GM23338 (cell line): ENCODE data around the gene RBM19. TPM values are rescaled to one million over a fixed set of nuclear protein-coding genes. Genes with fewer than 3 reads are reported as not detected.

ENCODE experiments used
- ATAC-seq: fragments of 200-7000 bp; cut with Tn5 transposase; 3 replicates; pipeline ENCODE4 v1.9.1; 2020
- DNase-seq: peaks from one replicate; pipeline ENCODE4 v3.0.0-alpha.2; 2015; ENCODE audit warnings: low spot score
- H2AFZ ChIP-seq: fragments of 200-600 bp; sonication (generic); 2 replicates; pipeline ENCODE4 v1.8.0; 2016; ENCODE audit warnings: antibody characterized with exemption, mild to moderate bottlenecking, moderate library complexity
- H3F3A ChIP-seq: fragments of 200-600 bp; sonication (generic); replicated peaks from 2 replicates; pipeline ENCODE4 v1.8.0; 2017; ENCODE audit warnings: antibody characterized with exemption, mixed run types, low read depth
- H3K27ac ChIP-seq: fragments of 200-600 bp; sonication (generic); 2 replicates; pipeline ENCODE4 v1.6.1; 2016; ENCODE audit warnings: low read depth
- H3K27me3 ChIP-seq: fragments of 200-600 bp; sonication (generic); 2 replicates; pipeline ENCODE4 v1.8.0; 2016; ENCODE audit warnings: mild to moderate bottlenecking, mixed run types, moderate library complexity; ENCODE audit not compliant: insufficient read depth
- H3K36me3 ChIP-seq: fragments of 200-600 bp; sonication (generic); 2 replicates; pipeline ENCODE4 v1.8.0; 2016; ENCODE audit warnings: mild to moderate bottlenecking; ENCODE audit not compliant: insufficient read depth
- H3K4me1 ChIP-seq: fragments of 200-600 bp; sonication (generic); 2 replicates; pipeline ENCODE4 v1.8.0; 2016; ENCODE audit warnings: mild to moderate bottlenecking, moderate library complexity; ENCODE audit not compliant: insufficient read depth
- H3K4me2 ChIP-seq: fragments of 200-600 bp; sonication (generic); 2 replicates; pipeline ENCODE4 v1.7.1; 2017; ENCODE audit warnings: mixed run types
- H3K4me3 ChIP-seq: fragments of 200-600 bp; sonication (generic); 2 replicates; pipeline ENCODE4 v1.6.1; 2016; ENCODE audit warnings: mixed run types
- H3K79me2 ChIP-seq: fragments of 200-600 bp; sonication (generic); replicated peaks from 2 replicates; pipeline ENCODE4 v1.8.0; 2017; ENCODE audit warnings: mild to moderate bottlenecking; ENCODE audit not compliant: insufficient read depth
- H3K9me2 ChIP-seq: fragments of 200-600 bp; sonication (generic); 2 replicates; pipeline ENCODE4 v1.8.0; 2017; ENCODE audit not compliant: insufficient read depth
- H4K20me1 ChIP-seq: fragments of 200-600 bp; sonication (generic); replicated peaks from 2 replicates; pipeline ENCODE4 v1.8.0; 2017; ENCODE audit warnings: mild to moderate bottlenecking; ENCODE audit not compliant: insufficient read depth
- H3K27ac Mint-ChIP-seq: 2 replicates; pipeline ENCODE4 v1.8.0; 2020; ENCODE audit warnings: inconsistent platforms, mild to moderate bottlenecking, moderate library complexity, mixed read lengths
- H3K27me3 Mint-ChIP-seq: 3 replicates; pipeline ENCODE4 v1.8.0; 2022; ENCODE audit warnings: low read depth, mild to moderate bottlenecking, moderate library complexity, mixed read lengths, inconsistent platforms; ENCODE audit not compliant: insufficient read depth, poor library complexity
- H3K36me3 Mint-ChIP-seq: 3 replicates; pipeline ENCODE4 v1.8.0; 2021; ENCODE audit warnings: low read depth, mild to moderate bottlenecking, inconsistent platforms, moderate library complexity, mixed read lengths
- H3K4me1 Mint-ChIP-seq: 3 replicates; pipeline ENCODE4 v1.8.0; 2020; ENCODE audit warnings: mild to moderate bottlenecking, inconsistent platforms, mixed read lengths
- H3K4me3 Mint-ChIP-seq: 3 replicates; pipeline ENCODE4 v1.8.0; 2021; ENCODE audit warnings: moderate library complexity, mild to moderate bottlenecking, inconsistent platforms, mixed read lengths
- H3K9me3 Mint-ChIP-seq: 3 replicates; pipeline ENCODE4 v1.8.0; 2020; ENCODE audit warnings: moderate library complexity, mild to moderate bottlenecking, inconsistent platforms, mixed read lengths
- CREB1 ChIP-seq: fragments of 250-450 bp; sonication (Bioruptor Pico); IDR thresholded peaks from 2 replicates; pipeline ENCODE4 v1.5.0; 2020; ENCODE audit warnings: low read depth, mild to moderate bottlenecking, moderate library complexity
- CTCF ChIP-seq, 2 experiments: fragments of 200-600 bp in 1 of 2; sonication (generic) in 1 of 2; conservative IDR thresholded peaks; 2 replicates each; pipeline versions ENCODE4 v1.5.1 to v1.6.1; 2016 to 2017; ENCODE audit warnings: antibody characterized with exemption in 2 of 2, low read depth in 2 of 2, mild to moderate bottlenecking in 2 of 2, moderate library complexity in 1 of 2
- ETS1 ChIP-seq: IDR thresholded peaks from 2 replicates; pipeline ENCODE4 v1.6.1; 2016; ENCODE audit warnings: antibody characterized with exemption
- EZH2 ChIP-seq: fragments of 200-600 bp; sonication (generic); IDR thresholded peaks from one replicate; pipeline ENCODE4 v1.8.0; 2017; ENCODE audit warnings: antibody characterized with exemption, mild to moderate bottlenecking, low read depth; ENCODE audit not compliant: unreplicated experiment
- EZH2phosphoT487 ChIP-seq: fragments of 200-600 bp; sonication (generic); IDR thresholded peaks from one replicate; pipeline ENCODE4 v1.8.1; 2018; ENCODE audit warnings: antibody characterized with exemption; ENCODE audit not compliant: unreplicated experiment
- JUNB ChIP-seq: IDR thresholded peaks from one replicate; pipeline ENCODE4 v1.6.1; 2016; ENCODE audit warnings: antibody characterized with exemption; ENCODE audit not compliant: unreplicated experiment
- POLR2AphosphoS5 ChIP-seq: IDR thresholded peaks from 2 replicates; pipeline ENCODE4 v1.6.1; 2016; ENCODE audit warnings: antibody characterized with exemption, low read depth
- REST ChIP-seq: IDR thresholded peaks from one replicate; pipeline ENCODE4 v1.6.1; 2018; ENCODE audit warnings: antibody characterized with exemption; ENCODE audit not compliant: unreplicated experiment
- STAT1 ChIP-seq: IDR thresholded peaks from one replicate; pipeline ENCODE4 v1.6.1; 2016; ENCODE audit warnings: antibody characterized with exemption; ENCODE audit not compliant: unreplicated experiment
- polyA plus RNA-seq: library from polyadenylated mRNA; unstranded; fragments of >200 nt; fragmentation: Nextera tagmentation; extraction: Ambion mirVana; gene quantifications from 2 replicates; pipeline ENCODE4 v1.2.1, GENCODE V29; 2016
- total RNA-seq: library from RNA; depleted of rRNA; stranded (reverse); fragments of >200 nt; shearing (Covaris generic); gene quantifications from 2 replicates; pipeline ENCODE4 v1.2.3, GENCODE V29; 2014

RBM19 gene
- total and polyA plus RNA-seq, 2 experiments from 2014 or later, result 43.4 to 56.7 TPM

- H2AFZ ChIP-seq, result no peak overlapping the region
- no peak overlapping the region for H3K27ac ChIP-seq
- Mint-ChIP-seq H3K27ac (no peak overlapping the region), H3K36me3 (peaks cover 81% of the 10 kb centered on the region), H3K27me3 (peaks cover 4% of the 10 kb centered on the region), H3K4me1 (no peaks in the 10 kb centered on the region), H3K9me3 (no peaks in the 10 kb centered on the region), H3K4me3 (no peak overlapping the region)
- H3K36me3 ChIP-seq, result peaks cover 35% of the 10 kb centered on the region
- no peak overlapping the region for H3K4me2 ChIP-seq
- no peak for TF ChIP-seq EZH2
- TF ChIP-seq REST, result no peak
- TF ChIP-seq CREB1 (CRISPR knock-in tag), result no peak
- TF ChIP-seq ETS1, result no peak
- no peak for TF ChIP-seq JUNB
- TF ChIP-seq POLR2AphosphoS5, result no peak
- TF ChIP-seq CTCF (conservative IDR thresholded peaks at IDR 0.05; ENCODE audit: low read depth in 2 of 2), result no peak
- TF ChIP-seq STAT1, result no peak
- no peak for TF ChIP-seq EZH2phosphoT487
- no peaks in the 10 kb centered on the region for H3K79me2 ChIP-seq
- H3K4me3 ChIP-seq, result no peak overlapping the region
- no peaks in the 10 kb centered on the region for H3K4me1 ChIP-seq
- H3K9me2 ChIP-seq, result no peaks in the 10 kb centered on the region
- DNase-seq, result no peak
- H4K20me1 ChIP-seq, result no peaks in the 10 kb centered on the region; the same call in 1 of the 2 replicates
- no peak for ATAC-seq
- H3K27me3 ChIP-seq, result no peaks in the 10 kb centered on the region
- H3F3A ChIP-seq, result no peaks in the 10 kb centered on the region
These were observed 20.7 kb downstream of the RBM19 start for GRCh38 chr12:113945174-113946173.
